HG03354 (cell line): Measurements from ENCODE around the gene NRARP.

Experiments
- ATAC-seq: cut with Tn5 transposase; IDR thresholded peaks from one replicate; pipeline ENCODE4 v1.9.1; 2021; ENCODE audit warnings: mild to moderate bottlenecking; ENCODE audit not compliant: unreplicated experiment, poor library complexity, severe bottlenecking

The NRARP gene

DNA sequence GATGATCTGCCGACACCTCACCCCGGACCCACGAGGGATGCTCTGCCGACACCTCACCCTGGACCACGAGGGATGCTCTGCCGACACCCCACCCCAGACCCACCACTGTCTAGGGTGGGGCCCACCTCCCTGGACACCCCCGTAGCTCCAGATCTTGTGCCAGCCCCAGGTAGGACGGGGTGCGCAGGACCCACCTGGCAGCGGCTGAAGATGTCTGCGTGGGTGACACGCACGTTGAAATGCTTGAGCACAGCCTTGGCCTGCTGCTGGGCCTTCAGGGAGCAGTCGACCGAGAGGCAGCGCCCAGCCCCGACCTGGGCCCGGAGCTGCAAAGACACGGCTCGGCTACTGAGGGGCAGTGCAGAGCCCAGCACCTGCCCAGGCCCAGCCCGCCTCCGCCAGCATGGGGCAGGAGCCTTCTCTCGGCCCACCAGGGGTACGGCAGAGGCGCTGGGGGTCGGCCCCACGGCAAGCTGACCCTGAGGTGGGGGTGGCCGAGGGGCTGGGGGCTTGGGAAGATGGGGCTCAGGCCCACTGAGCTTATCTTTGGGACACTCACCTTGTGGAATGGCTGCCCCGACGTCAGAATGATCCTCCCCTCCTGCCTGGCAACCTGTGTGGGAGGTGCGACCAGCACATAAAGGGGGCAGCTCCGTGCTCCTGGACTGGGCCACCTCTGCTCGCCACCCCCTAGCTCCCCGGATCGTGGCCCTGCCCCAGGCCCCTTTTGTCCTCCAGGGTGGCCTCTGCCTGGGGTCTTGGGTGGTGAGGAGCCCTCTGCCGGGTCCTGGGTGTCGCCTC lies 21.7 kb upstream of the NRARP start:
- no peak for ATAC-seq

DNA sequence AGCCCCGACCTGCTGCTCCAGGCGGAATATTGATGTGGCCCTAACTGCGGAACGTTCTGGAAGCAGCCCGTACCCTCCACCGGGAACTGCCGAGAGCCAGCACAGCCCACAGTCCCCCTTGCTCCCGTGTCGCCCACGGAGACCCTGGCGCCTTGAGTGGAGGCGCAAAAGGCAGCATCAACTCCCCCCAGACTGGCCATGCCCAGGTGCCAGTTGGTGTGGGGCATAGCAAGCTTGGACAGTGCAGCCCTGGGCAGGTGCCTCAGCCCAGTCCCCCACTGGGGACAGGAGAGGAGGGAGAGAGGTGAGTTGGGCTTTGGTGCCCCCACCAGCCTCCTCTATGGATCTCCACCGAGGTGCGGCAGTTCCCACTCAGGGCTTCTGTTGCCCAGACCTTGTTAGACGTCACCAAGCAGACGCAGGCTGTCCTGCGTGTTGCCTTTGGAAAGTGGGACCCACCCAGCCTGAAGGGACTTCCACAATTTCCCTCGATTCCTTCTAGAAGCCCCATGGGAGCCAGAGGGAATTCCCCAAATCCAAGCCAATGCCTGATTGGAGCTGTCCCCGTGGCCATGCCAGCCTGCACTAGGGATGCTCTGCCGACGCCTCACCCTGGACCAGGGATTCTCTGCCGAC lies 19.8 kb upstream of the NRARP start:
- ATAC-seq, result no peak

DNA sequence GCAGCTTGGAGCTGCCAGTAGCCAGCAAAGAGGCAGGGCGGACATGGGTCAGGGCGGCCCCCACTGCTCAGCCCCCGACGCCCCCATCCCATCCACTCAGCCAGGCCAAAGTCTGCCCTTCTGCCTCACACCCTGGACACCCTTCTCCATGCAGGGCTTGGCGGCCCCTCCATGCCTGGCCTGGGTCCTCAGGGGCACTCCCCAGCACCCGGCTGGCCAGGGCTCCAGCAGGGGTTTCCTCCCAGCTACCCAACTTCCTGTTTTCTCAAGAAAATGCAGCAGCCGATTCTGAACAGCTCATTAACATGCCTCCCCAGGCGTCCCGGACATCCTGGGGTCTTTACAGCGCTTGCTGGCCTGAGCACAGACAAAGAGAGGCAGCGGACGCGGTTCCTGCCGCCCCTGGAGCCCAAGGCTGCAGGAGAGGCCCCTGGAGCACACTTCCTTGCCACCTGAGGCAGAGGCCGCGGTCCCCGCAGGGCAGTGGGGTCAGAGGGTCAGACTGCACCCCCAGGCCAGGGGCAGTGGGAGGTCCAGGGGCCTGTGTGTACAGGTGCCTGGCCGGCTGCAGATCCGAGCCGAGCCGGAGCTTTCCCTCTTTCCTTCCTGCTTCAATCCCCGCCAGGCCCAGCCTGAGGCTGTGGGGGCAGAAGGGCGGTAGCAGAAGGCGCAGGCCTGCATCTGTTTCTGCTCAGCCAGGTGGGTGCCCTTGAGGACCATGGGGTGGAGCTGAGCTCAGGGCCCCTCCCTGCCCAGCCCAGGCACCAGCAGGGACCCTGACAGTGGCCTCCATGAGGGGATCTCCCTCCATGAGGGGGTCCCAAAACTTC lies 18.7 kb upstream of the NRARP start:
- ATAC-seq, result no peak

DNA sequence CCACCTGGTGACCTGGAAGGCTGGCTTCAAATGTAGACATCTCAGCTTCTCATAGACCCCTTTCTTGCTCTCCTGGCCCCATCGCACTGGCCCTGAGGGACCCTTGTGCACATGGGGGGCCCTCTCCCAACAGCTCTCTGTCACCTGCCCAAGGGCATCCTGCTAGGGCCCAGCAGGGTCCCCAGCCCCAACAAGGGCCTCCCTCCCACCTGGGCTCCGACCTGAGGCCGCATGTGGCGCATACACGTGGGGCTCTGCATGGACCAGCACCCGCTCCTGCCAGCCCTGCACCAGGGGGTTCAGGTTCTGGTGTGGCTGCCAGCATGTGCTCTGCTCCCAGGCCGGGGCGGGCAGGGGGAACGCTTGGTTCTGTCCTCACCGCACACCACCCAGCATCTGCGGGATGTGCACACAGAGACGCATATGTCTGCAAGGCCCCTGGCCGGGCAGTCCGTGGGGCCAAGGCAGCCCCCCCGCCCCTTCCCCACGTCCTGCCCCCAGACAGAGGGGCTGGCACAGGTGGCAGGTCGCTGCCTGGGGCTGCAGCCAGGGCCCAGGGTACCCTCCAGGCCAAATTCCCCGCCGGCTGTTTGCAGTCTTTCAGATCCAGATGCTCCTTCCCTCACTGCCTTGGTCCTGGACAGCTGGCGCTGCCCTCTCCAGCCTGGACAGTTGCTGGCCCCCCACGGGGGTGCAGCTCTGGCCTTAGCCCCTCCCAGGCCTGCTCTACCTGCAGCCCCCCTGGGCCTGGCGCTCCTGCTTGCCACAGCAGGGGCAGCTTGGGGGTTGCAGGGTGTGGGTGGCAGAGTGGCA lies 17.9 kb upstream of the NRARP start:
- no peak for ATAC-seq

DNA sequence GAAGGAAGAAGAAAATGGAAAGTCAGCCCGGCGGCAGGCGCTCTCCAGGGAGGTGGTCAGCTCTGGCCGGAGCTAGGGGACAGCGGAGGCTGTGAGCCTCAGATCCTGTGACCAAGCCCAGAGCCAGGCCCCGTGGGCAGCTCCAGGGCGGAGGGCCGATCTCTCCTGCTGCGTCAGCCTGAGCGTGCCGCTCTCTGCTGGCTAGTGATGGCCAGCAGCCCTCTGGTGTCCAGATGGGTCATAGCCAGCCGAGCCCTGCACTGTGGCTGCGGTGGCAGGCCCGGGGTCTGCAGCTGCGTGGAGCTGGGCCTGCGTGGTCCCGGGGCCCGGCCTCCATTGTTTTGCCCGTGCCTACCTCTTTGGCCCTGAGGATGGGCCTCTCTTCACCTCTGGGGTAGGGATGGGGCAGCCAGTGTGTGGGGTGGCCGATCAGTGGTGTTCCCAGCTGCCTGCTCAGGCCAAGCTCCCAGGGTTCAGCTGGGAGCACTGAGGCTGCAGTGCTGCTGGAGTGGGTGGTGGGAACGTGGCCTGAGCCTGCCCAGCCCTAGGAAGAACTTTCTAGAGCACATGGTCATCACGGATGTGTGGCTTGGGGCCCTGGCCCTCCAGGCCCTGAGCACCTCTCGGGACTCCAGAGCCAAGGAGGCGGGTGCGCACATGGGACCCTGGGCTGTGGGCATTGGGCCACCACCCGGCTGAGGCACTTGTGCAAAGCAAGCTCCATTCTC lies 17.1 kb upstream of the NRARP start:
- no peak for ATAC-seq

DNA sequence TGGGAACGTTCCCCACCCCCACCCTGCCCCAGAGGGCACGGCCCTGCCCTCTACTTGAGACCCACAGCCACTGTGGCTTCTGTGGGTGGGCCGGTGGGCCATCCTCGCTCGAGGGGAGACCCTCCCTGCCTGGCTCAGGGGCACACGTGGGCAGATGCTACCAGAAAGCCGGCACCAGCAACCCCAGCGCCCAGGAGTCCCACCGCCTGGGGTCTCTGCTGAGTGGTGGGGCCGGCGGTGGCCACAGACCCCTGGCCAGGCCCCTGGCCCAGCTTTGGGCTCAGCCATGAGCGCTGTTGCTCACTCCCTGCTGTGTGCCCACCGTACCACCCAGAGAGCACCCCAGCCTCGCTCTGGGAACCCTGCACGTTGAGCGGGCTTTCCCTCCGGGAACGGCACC lies 16.5 kb upstream of the NRARP start:
- no peak for ATAC-seq

DNA sequence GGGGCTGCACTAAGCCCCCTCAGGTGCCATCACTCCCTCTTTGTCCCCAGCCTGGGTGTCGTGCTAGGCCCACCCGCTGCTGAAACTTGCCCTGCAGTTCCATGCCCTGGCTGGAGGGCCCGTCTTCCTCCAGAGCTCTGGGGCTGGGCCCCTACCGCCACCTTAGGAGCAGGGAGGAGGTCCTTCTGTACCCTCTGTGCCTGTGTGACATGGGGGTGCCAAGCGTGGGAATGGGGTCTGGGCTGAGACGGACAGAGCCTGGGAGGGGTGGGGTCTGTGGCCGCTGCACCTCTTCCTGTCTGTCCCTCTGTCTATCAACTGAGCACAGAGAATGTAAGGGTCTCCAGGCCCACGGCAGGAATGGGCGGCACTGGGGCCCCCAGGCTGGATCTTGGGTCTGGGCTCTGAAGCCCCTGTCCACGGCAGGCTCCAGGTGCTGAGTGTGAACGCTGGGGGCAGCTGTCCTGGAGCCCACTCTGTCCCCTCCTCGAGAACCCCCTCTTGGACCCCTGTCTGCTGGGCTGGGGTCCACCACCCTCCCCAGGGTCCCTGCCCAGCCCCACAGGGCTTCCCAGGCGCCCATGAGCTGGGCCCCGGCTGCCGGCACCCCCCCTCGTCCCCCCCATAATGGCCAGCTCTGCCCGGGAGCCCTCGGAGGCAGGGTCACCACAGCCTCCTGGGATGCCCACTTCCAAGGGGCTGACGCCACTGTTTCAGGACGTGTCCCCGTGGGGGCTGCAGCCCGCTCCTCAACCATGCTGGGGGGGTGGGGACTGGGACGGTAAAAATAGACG lies 15.8 kb upstream of the NRARP start:
- no peak for ATAC-seq

DNA sequence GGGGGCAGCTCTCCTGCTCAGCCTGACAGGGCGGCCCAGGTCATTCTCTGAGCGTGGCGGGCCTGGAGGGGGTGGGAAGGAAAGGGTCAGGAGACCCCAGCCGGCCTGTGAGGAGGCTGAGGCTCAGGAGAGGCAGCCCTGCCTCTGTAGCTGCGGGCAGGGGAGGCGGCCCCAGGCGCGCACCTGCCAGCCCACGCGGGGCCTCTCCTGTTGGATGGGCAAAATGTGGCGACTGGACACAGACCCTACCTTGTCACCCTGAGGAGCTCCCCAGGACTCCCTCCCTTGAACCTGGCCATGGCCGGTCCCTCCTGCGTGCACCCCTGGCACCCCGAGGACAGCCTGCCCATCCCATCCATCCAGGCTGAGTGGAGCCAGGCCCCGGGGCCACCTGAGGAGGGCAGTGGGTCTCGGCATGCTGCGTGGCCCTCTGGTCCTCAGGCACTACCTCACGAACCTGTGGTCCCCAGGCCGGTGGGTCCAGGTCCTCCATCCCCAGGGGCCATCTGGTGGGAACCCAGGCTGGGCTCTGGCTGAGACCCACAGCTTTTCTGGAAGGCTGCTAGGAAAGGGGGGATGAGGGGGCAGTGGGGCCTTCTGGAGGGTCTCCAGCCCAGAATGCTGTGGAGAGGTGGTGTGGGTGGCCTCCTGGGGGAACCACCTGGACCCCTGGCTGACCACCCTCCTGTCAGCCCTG lies 15.1 kb upstream of the NRARP start:
- ATAC-seq, result no peak

DNA sequence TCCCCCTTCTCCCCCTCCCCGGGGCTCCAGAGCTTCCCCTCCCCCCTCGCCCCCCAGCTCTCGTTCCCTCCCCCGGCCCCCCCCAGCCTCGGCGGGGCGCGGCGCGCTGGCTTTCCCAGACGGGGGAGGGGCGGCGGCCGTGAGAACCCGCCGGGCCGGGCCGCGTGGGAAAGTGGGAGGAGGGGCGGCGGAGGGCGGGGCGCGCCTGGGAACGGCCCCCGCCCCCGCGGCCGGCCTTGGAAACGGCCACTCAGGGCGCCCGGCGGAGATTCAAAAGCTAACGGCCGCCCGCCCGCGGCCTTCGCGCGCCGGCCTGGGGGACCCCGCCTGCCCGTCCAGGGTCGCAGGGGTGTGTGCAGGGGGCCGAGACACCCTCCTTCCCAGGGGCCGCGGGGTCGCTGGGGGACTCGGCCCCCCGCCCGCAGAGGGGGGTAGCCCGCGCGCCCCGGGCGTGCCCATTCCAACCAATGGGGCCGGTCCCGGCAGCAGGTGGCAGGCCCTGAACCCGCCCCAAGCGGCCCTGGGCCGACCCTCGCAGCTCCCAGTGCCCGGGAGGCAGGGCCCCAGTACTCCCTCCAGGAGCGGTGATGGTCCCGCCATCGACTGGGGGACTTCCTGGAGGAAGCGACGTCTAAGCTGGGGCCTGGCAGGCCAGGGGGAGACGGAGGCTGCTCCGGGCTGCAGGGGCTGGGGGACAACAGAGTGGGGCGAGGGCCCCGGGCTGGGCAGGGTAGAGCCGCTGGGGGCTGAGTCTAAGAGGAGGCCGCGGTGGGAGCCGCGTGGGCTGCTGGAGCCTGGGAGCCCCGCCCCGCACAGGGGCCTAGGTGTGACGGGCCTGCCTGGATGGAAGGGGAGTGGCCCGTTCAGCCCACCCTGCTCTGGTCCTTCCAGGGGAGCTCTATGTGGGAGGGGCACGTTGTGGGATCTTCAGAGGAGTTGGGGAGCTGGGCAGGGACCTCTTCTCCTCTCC lies 14.2 kb upstream of the NRARP start:
- ATAC-seq, result no peak

DNA sequence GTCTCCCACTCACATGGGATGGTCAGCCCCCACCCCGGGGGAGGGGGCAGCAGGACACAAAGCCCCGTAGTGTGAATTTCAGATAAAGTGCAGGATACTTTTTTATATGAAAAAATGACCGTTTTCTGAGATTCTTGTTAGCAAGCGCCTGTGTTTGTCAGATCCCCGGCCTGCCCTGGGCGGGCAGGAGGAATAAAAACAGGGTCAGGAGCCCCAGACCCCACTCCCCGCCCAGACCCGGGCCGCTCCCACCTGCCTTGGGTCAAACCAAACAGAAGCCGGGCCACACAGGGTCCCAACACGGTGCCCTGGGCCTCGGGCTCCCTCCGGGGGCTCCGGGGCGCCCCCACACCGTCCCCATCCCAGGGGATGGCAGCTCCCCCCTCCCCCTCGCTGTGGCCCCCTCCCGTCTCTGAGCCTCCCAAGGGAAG lies 13.5 kb upstream of the NRARP start:
- ATAC-seq, result no peak

DNA sequence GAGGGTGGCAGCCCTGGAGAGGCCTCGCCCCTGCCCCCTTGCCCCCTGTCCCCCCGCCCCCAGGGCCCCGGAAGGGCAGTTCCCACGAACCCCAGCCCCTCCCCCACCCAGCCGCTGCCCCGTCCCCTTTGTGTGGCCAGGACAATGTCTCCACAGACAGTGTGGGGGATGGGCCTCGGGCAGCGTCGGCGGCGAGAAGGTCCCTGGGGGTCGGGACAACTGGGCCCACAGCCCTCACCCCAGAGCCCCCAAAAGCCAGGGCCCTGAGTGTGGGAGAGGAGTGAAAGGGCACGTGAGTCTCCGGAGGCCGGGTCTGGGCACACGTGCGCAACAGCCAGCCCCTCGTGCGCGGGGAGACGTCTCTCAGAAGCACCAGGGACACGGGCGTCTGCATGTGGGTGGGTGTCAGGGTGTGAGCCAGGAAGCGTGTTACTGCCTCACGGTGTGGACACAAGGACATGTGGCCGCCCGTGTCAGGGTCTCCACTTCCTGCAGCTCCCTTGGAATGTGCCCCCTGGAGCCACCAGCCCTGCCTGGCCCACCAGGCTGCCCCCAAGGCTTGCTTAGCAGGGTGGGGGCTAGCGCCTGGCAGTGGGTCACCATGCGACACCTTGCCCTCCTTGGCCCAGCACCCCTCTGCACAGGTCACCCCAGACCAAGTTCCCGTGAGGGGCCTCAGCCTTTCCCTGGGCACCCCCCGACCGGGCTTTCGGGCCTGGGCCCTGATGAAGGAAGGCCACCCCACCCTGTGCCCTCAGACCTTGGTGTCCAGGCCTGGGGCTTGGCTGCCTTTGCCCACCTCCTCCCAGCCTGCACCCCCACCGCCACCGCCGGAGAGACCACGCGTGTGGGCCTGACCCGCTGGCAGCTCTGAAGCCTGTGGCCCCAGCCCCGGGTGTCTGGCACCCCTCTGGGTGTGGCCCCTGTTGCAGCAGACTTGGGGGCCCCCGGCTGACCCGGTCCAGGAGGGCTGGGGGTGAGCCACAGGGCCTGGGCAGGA lies 12.8 kb upstream of the NRARP start:
- no peak for ATAC-seq

DNA sequence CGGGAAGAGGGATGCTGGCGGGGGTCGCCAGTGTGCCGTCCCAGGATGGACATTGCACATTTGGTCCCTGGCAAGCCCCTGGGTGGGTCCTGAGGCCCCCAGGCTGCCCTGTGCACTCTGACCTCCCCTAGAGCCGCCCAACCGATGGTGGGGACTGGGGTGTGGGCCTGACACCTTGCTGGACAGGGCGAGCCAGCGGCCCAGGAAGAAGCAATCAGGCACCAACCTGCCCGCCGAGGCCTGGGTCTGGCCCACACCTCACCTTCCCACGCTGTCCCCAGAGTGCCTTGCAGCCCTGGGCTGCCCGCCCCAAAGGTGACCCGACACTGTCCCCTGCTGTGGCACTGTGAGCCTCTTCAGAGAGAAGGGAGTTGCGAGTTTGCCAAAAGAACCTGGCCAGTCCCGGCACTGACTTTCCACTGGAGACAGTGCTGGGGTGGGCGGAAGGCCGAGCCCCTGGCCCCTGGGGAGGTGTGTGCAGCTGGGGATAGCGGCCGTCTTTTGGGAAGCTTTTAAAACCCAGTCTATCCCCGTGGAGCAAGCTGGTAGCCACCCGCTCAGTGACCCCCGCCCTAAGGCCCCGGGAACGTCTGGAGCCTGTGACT lies 12.0 kb upstream of the NRARP start:
- ATAC-seq, result no peak

DNA sequence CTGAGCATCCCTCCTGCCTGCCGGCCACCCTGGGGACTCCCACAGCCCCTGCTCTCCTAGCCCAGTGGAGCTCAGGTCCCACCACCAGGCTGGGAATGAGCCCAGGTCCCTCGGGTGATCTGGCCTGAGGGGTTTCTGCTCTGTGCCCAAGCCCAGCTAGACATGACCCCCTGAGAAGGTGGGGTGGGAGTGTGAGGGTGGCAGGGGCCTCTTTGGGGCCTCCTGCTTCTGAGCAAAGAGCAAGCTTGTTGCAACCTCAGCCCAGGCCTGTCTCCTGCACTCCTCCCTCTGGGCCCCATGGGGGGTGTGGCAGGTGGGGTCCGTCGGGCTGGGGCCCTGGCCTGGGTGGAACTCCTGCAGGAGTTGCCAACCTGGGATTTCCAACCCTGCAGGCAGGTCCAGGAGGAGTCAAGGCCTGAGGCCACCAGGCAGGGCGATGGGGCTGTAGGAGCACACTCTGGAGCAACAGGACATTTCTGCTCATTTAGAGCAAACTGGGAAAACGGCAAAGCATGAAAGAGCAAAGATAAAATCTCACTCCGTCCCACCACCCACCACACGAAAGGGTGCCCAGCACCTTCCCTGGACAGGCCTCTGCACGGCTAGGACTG lies 11.4 kb upstream of the NRARP start:
- no peak for ATAC-seq

DNA sequence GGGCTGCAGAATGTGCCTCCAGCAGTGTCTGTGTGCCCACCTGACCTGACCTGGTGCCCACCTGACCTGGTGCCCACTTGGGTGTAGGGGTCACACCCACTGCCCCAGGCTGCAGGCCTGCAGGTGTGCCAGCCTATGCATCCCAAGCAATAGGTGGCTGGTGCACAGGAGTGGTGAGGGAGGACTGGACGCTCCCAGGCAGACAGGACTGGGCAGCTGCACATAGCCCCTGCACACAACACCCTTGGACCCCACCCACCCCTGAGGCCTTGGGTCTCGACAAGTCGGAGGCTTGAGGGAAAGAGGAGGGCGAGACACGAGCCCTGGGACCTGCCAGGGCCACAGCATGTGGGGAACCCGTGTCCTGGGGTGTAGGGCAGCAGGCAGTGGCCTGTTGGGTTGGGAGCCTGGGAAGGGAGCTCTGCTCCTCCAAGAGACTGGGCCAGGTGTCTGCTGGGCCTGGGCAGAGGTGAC lies 10.8 kb upstream of the NRARP start:
- ATAC-seq, result no peak
